ENCODE results near the gene METTL9. TPM values are rescaled to one million over a fixed set of nuclear protein-coding genes. Genes with fewer than 3 reads are reported as not detected.
A peak's percentile ranks its signal among the peaks of the same experiment; 100 is the strongest.

The METTL9 gene
- total and polyA plus RNA-seq, 2 of the 13 experiments (the other 11 are each of a cell fraction or from before 2014, with no cell fraction given): 123 to 204 TPM

DNA sequence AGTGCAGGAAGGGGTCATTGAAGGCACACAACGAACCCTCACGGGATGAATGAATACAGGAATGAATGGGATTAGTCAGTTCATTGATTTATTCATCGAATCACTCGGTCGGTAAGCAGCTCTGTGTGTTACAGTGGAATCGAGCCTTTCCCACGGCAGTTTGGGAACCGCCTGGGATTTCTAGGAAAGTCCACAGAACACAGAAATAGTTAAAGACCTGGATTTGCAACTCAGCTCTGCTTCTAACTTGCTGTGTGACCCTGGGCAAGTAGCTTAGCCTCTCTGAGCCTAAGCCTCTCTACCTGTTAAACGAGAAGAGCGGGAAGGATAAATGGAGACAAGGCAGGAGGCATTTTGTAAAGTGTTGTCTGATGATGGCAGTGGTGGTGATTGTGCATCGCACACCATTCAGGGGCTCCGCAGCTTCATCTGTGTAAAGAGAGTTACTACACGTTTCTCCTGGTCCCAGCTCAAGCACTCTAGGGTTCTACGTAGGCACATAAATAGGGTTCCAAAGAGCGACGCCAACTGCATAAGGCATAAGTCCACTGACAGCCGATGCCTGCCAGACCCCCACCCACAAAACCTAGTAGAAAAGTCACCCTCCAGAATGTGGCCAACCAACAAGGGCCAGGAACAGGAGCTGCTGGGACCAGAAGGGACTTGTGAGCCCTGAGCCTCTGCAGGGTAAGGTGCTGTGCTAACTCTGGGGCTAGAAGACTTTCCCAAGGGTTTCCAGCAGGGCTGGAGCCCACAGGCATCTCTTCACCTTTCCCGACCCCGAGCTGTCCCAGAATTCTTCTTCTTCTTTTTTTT lies 45.7 kb upstream of the METTL9 start (continued):
- TF ChIP-seq ZBTB26 (CRISPR knock-in tag; IDR thresholded peaks at IDR 0.05; ENCODE audit: borderline replicate concordance): 0 out of 2 replicates have a peak, but pooled peaks have one; percentile 12
- TF ChIP-seq SRY (CRISPR knock-in tag; IDR thresholded peaks at IDR 0.05): 0 out of 2 replicates have a peak, but pooled peaks have one; percentile 54
- peak; percentile 35; the same call in 1 of the 2 replicates for TF ChIP-seq PREB (CRISPR knock-in tag; IDR thresholded peaks at IDR 0.05)
- TF ChIP-seq, protein P1, sequence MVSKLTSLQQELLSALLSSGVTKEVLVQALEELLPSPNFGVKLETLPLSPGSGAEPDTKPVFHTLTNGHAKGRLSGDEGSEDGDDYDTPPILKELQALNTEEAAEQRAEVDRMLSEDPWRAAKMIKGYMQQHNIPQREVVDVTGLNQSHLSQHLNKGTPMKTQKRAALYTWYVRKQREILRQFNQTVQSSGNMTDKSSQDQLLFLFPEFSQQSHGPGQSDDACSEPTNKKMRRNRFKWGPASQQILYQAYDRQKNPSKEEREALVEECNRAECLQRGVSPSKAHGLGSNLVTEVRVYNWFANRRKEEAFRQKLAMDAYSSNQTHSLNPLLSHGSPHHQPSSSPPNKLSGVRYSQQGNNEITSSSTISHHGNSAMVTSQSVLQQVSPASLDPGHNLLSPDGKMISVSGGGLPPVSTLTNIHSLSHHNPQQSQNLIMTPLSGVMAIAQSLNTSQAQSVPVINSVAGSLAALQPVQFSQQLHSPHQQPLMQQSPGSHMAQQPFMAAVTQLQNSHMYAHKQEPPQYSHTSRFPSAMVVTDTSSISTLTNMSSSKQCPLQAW (CRISPR knock-in tag; IDR thresholded peaks at IDR 0.05): 0 out of 2 replicates have a peak, but pooled peaks have one; percentile 43
- TF ChIP-seq ZNF607 (CRISPR knock-in tag; IDR thresholded peaks at IDR 0.05; ENCODE audit: borderline replicate concordance): peak; percentile 45; the same call in 1 of the 2 replicates
- TF ChIP-seq RBAK (CRISPR knock-in tag; IDR thresholded peaks at IDR 0.05): peak; percentile 8; the same call in 1 of the 2 replicates
- 0 out of 2 replicates have a peak, but pooled peaks have one; percentile 68 for TF ChIP-seq FOXO4 (CRISPR knock-in tag; conservative IDR thresholded peaks at IDR 0.05)
- TF ChIP-seq, protein P2, sequence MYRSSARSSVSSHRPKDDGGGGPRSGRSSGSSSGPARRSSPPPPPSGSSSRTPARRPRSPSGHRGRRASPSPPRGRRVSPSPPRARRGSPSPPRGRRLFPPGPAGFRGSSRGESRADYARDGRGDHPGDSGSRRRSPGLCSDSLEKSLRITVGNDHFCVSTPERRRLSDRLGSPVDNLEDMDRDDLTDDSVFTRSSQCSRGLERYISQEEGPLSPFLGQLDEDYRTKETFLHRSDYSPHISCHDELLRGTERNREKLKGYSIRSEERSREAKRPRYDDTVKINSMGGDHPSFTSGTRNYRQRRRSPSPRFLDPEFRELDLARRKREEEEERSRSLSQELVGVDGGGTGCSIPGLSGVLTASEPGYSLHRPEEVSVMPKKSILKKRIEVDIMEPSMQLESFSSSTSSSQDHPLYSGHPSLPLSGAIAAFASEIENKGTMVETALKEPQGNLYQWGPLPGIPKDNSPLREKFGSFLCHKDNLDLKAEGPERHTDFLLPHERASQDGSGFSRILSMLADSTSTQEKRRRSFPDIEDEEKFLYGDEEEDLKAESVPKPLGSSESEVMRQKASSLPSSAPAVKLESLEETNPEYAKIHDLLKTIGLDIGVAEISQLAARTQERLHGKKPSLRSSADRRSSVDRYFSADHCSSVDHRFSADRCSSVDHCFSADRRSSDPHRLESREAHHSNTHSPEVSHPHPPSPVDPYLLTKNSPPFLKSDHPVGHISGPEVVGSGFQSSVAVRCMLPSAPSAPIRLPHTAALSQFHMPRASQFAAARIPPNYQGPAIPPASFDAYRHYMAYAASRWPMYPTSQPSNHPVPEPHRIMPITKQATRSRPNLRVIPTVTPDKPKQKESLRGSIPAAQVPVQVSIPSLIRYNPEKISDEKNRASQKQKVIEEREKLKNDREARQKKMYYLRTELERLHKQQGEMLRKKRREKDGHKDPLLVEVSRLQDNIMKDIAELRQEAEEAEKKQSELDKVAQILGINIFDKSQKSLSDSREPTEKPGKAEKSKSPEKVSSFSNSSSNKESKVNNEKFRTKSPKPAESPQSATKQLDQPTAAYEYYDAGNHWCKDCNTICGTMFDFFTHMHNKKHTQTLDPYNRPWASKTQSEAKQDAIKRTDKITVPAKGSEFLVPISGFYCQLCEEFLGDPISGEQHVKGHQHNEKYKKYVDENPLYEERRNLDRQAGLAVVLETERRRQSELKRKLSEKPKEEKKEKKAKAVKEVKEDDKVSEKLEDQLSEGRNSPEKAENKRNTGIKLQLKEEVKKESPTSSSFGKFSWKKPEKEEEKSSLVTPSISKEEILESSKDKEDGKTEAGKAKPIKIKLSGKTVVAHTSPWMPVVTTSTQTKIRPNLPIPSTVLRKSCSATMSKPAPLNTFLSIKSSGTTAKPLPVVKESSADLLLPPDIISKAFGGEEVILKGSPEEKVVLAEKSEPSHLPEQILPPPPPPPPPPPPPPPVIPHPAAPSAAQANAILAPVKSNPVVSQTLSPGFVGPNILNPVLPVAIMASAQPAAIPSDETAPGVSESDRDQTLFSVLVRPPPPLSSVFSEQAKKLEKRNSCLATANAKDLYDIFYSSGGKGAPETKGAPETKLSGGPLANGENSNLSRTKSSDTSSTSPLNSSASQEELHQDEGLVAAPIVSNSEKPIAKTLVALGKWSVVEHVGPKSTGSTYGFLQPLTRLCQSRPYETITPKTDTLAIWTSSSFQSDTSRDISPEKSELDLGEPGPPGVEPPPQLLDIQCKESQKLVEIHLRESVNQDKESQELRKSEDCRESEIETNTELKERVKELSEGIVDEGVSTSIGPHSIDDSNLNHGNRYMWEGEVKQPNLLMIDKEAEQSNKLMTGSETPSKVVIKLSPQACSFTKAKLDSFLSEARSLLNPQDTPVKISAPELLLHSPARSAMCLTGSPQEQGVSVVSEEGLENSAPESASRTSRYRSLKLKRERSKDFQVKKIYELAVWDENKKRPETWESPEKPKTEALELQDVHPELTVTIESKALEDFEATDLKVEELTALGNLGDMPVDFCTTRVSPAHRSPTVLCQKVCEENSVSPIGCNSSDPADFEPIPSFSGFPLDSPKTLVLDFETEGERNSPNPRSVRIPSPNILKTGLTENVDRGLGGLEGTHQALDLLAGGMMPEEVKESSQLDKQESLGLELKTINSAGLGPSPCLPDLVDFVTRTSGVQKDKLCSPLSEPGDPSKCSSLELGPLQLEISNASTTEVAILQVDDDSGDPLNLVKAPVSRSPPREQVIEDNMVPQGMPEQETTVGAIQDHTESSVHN (CRISPR knock-in tag; IDR thresholded peaks at IDR 0.05): 0 out of 2 replicates have a peak, but pooled peaks have one; percentile 44
- TF ChIP-seq ZFP36 (IDR thresholded peaks at IDR 0.05; ENCODE audit: borderline replicate concordance, low read depth, low read length, partially characterized antibody): peak; percentile 6
- 0 out of 2 replicates have a peak, but pooled peaks have one; percentile 62 for TF ChIP-seq U2AF2 (IDR thresholded peaks at IDR 0.05; ENCODE audit: low read depth, low read length)

Data from HepG2 (cell line).